Subcutaneous abdominal adipose tissue (tissue), 5 donors: Measurements from ENCODE around the gene FAM114A2.

Source experiments
- H3K27ac ChIP-seq: one replicate; pipeline ENCODE4 v1.7.0; 2013; ENCODE audit warnings: low read depth, mild to moderate bottlenecking, inconsistent platforms, low read length, moderate library complexity
- H3K27me3 ChIP-seq, 5 donors: one replicate each; pipeline ENCODE4 v1.7.0; 2013; ENCODE audit warnings: low read length in 5 of 5, inconsistent platforms in 1 of 5; ENCODE audit not compliant: control insufficient read depth in 5 of 5, insufficient read depth in 4 of 5
- H3K36me3 ChIP-seq, 5 donors: one replicate each; pipeline ENCODE4 v1.7.0; 2013; ENCODE audit warnings: low read length in 5 of 5; ENCODE audit not compliant: control insufficient read depth in 5 of 5, insufficient read depth in 5 of 5
- H3K4me1 ChIP-seq, 5 donors: one replicate each; pipeline ENCODE4 v1.7.0; 2013; ENCODE audit warnings: low read length in 5 of 5, mild to moderate bottlenecking in 3 of 5, moderate library complexity in 1 of 5; ENCODE audit not compliant: control insufficient read depth in 5 of 5, insufficient read depth in 5 of 5
- H3K4me3 ChIP-seq, 5 donors: one replicate each; pipeline ENCODE4 v1.7.0; 2013; ENCODE audit warnings: low read length in 5 of 5, low read depth in 1 of 5
- H3K9ac ChIP-seq, 5 donors: one replicate each; pipeline ENCODE4 v1.7.0; 2013; ENCODE audit warnings: low read length in 5 of 5, mild to moderate bottlenecking in 4 of 5, moderate library complexity in 3 of 5
- H3K9me3 ChIP-seq, 5 donors: one replicate each; pipeline ENCODE4 v1.7.0; 2013; ENCODE audit warnings: low read length in 5 of 5; ENCODE audit not compliant: control insufficient read depth in 5 of 5
- donor health status: healthy.
- donor health status: healthy.
- donor health status: healthy.
- donor health status: healthy.
- donor health status: healthy.

FAM114A2 gene

DNA sequence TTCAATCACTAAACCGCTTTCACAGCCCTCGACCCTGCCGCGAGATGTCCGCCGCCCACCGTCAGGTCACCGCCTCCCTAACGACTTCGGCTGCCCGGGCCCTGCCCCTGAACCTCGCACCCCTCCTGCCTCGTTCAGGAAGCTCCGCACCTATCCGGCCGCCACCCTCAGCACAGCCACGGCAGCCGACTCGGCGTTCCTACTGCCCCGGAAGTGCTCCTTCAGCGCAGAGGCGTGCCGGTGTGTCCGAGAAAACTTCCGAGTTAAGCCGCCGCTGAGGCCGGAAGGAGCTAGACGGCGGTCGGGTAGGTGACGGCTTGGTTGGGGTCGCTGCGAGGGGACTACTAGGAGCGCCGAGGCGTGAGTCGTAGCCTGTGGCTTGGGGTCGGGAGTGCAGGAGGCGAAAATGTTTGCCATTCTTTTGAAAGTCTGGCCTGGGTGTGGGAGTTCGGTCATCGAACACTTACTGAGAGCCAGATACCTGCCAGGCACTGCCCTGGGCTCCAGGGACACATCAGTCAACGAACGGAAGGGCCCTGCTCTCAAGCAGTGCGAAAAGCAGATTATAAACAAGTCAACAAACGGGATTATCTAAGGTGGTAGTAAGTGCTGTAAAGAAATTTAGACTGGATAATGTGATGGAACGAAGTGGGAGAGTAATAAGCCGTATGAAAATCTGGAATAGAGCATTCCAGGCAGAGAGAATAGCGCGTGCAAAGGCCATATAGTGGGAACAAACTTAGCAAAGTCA lies at the start of gene FAM114A2, which contains the start of gene MFAP3:
Gene FAM114A2, minus strand, starts transcription at position 204 of the 751 bp plus-strand sequence. CDS start 3,957 bp downstream, outside the sequence.
Gene MFAP3, plus strand, starts transcription at position 261 of the 751 bp plus-strand sequence. CDS start 10,756 bp downstream, outside the sequence.
- H3K4me1 ChIP-seq, result peaks cover 3 to 42% (median 31%) of the 10 kb centered on the region in 5 donors
- H3K36me3 ChIP-seq, result no peaks in the 10 kb centered on the region
- H3K9me3 ChIP-seq, result no peaks in the 10 kb centered on the region
- no peaks in the 10 kb centered on the region for H3K27me3 ChIP-seq
- peak within 1 kb of the TSS; percentile 82 to 99 (median 99) for H3K4me3 ChIP-seq
- H3K27ac ChIP-seq, result peak within 1 kb of the TSS; percentile 90
- H3K9ac ChIP-seq, result peak within 1 kb of the TSS; percentile 84 to 99 (median 95)

DNA sequence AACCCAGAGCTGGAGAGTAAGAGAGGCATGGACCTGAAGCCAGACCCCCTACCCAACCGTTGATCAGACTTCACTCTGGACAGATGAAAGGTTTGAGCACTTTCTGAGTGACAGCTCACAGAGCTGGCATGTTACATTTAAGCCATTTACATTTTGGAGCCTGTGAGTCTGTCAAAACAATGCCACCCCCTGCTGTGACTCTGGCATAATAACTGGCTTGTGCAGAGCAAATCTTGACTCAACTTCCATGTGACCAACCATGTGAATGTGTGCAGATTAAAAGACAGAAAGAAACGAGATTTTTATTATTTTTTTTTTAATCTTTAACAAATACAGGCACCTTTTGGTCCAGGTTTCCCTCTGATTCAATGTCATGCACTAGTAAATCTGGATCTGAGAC lies 48.5 kb upstream of the FAM114A2 start:
- H3K9me3 ChIP-seq, result no peaks in the 10 kb centered on the region
- H3K27ac ChIP-seq, result no peak overlapping the region
- no peak overlapping the region for H3K4me3 ChIP-seq
- H3K27me3 ChIP-seq, result peaks cover 0 to 2% (median 0%) of the 10 kb centered on the region in 5 donors
- no peaks in the 10 kb centered on the region for H3K36me3 ChIP-seq
- no peak overlapping the region for H3K9ac ChIP-seq
- H3K4me1 ChIP-seq, result peaks cover 0 to 10% (median 9%) of the 10 kb centered on the region in 5 donors

GRCh38 chr5:154086641-154087040 lies 47.9 kb upstream of the FAM114A2 start:
- Histone ChIP-seq H3K4me1 (peaks cover 0 to 4% (median 4%) of the 10 kb centered on the region in 5 donors), H3K9me3 (no peaks in the 10 kb centered on the region), H3K36me3 (no peaks in the 10 kb centered on the region), H3K27ac (no peak overlapping the region), H3K4me3 (no peak overlapping the region), H3K27me3 (peaks cover 0 to 2% (median 0%) of the 10 kb centered on the region in 5 donors), H3K9ac (no peak overlapping the region)

GRCh38 chr5:154086146-154086545 lies 47.4 kb upstream of the FAM114A2 start:
- Histone ChIP-seq H3K36me3 (no peaks in the 10 kb centered on the region), H3K27me3 (peaks cover 0 to 2% (median 0%) of the 10 kb centered on the region in 5 donors), H3K9me3 (no peaks in the 10 kb centered on the region), H3K27ac (no peak overlapping the region), H3K4me3 (no peak overlapping the region), H3K9ac (no peak overlapping the region), H3K4me1 (no peaks in the 10 kb centered on the region)

- H3K9ac ChIP-seq, result no peak overlapping the region
- H3K4me3 ChIP-seq, result no peak overlapping the region
- H3K27ac ChIP-seq, result no peak overlapping the region
- H3K9me3 ChIP-seq, result no peaks in the 10 kb centered on the region
- no peaks in the 10 kb centered on the region for H3K36me3 ChIP-seq
- peaks cover 0 to 2% (median 0%) of the 10 kb centered on the region in 5 donors for H3K27me3 ChIP-seq
- no peaks in the 10 kb centered on the region for H3K4me1 ChIP-seq
These were observed 45.4 kb upstream of the FAM114A2 start for GRCh38 chr5:154084062-154084639.

- H3K36me3 ChIP-seq, result no peaks in the 10 kb centered on the region
- no peak overlapping the region for H3K27ac ChIP-seq
- H3K4me1 ChIP-seq, result peaks cover 0 to 13% (median 6%) of the 10 kb centered on the region in 5 donors
- H3K9me3 ChIP-seq, result no peaks in the 10 kb centered on the region
- no peak overlapping the region for H3K4me3 ChIP-seq
- no peak overlapping the region for H3K9ac ChIP-seq
- H3K27me3 ChIP-seq, result no peaks in the 10 kb centered on the region
These were observed 42.5 kb upstream of the FAM114A2 start for GRCh38 chr5:154081246-154081645.

- Histone ChIP-seq H3K36me3 (no peaks in the 10 kb centered on the region), H3K4me3 (no peak overlapping the region), H3K9me3 (no peaks in the 10 kb centered on the region), H3K27ac (no peak overlapping the region), H3K9ac (no peak overlapping the region), H3K4me1 (peaks cover 0 to 13% (median 6%) of the 10 kb centered on the region in 5 donors), H3K27me3 (no peaks in the 10 kb centered on the region)
These were observed 39.6 kb upstream of the FAM114A2 start for GRCh38 chr5:154078272-154078671.

DNA sequence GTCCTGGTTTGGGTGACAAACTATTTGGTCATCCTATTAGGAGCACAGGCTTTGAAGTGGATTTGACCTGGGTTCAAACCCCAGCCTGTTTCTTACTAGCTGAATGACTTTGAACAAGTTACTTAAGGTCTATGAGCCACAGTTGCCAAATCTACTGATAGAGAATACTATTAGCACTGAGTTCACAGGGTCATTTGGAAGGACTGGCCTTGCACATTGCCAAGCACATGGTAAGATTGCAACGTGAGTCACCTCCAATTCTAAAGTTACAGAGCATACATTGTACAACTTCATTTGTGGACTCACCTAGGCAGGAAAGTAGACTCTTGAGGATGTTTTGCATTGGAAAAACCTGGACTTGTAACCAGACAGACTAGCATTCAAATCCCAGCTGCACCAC lies 39.0 kb upstream of the FAM114A2 start:
- peaks cover 0 to 13% (median 6%) of the 10 kb centered on the region in 5 donors for H3K4me1 ChIP-seq
- no peaks in the 10 kb centered on the region for H3K27me3 ChIP-seq
- H3K4me3 ChIP-seq, result no peak overlapping the region
- no peaks in the 10 kb centered on the region for H3K36me3 ChIP-seq
- H3K27ac ChIP-seq, result no peak overlapping the region
- no peak overlapping the region for H3K9ac ChIP-seq
- no peaks in the 10 kb centered on the region for H3K9me3 ChIP-seq

DNA sequence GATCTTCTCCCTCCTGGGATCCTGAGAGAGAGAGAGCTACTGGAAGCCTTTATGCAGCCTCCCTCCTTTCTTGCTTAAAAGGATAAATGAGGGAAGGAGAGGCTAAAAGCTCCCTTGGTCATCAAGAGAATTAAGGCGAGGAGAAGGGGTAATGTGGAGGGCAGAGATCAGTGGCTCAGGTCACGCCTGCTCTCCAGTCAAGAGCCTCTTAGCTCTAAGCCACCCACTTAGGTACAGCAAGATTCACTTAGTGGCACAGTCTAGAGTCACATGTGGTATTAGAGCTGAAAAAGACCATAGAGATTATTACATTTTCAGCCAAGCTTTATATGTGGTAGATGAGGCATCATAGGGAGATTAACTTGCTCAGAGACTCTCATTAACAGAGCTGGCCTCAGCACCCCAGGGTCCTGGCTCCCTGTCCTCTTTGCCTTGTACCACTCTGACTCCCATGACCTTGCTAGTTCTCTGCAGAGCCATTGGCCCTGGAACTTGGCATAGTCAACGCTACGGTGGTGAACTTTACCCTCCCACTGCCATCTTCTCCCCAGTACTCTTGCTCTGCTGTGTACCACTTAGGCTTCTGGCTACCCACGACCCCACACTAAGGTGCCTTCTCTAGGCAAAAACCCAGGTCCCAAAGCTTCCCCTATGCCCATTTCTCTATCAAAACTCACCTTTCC lies 37.7 kb upstream of the FAM114A2 start:
- no peaks in the 10 kb centered on the region for H3K36me3 ChIP-seq
- H3K4me1 ChIP-seq, result peaks cover 0 to 17% (median 10%) of the 10 kb centered on the region in 5 donors
- H3K4me3 ChIP-seq, result no peak overlapping the region
- H3K9ac ChIP-seq, result no peak overlapping the region
- no peak overlapping the region for H3K27ac ChIP-seq
- H3K9me3 ChIP-seq, result no peaks in the 10 kb centered on the region
- no peaks in the 10 kb centered on the region for H3K27me3 ChIP-seq
